ENCODE measurements around the gene STH.

DNA sequence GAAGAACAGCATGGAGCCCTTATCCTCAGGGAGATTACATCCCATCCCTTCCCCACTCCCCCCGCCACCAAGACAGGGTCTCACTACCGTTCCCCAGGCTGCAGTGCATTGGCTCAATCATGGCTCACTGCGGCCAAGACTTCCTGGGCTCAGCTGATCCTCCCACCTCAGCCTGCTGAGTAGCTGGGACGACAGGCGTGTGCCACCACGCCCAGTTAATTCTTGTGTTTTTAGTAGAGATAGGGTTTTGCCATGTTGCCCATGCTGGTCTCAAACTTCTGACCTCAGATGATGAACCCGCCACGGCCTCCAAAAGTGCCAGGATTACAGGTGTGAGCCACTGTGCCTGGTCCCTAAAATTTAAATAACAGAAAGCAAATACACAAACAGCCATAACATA, 48.8 kb downstream of the STH start:
- TF ChIP-seq, protein P1, sequence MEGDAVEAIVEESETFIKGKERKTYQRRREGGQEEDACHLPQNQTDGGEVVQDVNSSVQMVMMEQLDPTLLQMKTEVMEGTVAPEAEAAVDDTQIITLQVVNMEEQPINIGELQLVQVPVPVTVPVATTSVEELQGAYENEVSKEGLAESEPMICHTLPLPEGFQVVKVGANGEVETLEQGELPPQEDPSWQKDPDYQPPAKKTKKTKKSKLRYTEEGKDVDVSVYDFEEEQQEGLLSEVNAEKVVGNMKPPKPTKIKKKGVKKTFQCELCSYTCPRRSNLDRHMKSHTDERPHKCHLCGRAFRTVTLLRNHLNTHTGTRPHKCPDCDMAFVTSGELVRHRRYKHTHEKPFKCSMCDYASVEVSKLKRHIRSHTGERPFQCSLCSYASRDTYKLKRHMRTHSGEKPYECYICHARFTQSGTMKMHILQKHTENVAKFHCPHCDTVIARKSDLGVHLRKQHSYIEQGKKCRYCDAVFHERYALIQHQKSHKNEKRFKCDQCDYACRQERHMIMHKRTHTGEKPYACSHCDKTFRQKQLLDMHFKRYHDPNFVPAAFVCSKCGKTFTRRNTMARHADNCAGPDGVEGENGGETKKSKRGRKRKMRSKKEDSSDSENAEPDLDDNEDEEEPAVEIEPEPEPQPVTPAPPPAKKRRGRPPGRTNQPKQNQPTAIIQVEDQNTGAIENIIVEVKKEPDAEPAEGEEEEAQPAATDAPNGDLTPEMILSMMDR (IDR thresholded peaks at IDR 0.05; ENCODE audit: low read depth, low read length, poor library complexity, severe bottlenecking), result no peak
- no peak for TF ChIP-seq EZH2phosphoT487 (IDR thresholded peaks at IDR 0.05; ENCODE audit: borderline replicate concordance, low read length)
